Measurements from ENCODE around the gene BHLHE23.
A peak's percentile ranks its signal among the peaks of the same experiment; 100 is the strongest.

Gene BHLHE23

DNA sequence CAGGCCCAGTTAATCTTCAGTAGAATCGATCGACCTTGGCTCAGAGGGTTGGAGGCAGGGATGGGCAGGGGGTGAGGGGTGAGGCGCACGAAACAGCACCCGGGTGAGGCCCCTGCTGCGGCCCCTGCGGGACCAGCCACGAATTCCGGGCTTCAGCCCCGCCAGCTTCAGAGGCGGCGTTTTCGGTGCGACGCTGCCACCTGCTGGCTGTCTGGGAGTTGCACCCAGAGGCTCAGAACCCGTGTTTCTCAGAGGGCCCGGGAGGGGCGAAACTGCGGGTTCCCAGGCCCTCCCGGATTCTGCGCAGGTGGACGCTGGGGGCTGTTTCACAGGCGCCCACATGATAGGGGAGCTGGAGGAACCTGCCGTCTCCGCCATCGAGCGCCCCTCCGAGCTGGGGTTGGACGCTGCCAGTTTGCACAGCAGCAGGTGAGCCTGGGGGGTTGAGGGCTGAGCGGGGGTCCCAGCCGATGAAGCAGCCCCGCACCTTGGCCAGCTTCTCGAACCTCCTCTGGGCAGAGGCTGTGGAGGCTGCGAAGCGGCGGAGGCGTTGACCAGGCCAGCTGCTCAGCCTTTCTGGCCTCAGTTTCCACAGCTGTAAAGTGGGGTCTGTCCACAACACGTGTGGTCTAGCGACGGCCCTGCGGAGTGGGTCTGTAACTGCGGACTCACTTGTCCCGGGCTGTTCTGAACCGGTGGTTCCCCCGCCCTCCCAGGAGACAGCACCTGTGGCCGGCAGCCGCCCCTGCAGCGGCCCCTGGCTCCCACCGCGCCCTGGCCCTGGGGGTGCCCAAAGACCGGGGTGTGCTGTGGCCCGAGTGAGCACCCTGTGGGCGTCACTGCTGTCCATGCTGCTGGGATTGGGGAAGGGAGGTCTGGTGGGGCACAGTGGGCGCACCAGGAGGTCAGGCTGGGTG, 2.5 kb upstream of the BHLHE23 start:
- peak; percentile 74 for DNase-seq (ENCODE audit: low spot score)

DNA sequence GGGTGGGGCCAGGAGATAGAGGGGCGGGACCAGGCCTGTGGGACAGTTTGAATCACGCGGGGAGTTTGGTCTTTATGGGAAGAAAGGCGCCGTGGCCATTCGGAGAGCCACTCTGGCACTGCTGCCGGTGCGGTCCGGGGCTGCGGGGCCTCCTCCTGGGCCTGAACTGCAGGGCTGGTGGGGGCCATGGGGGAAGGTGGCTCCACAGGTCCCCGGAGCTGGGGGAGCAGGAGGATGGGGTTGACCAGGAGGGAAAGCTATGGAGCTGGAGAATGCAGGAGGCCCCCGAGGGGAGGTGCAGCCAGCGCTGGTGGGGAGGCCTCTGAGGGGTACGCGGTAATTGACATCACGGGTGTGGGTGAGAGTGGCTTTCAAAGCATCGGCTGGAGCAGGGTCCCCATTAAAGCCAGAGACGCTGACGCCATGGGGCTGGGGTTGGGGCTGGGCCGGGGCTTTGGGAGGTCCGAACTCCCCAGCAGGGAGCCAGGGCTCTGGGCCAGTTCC, 1.8 kb upstream of the BHLHE23 start:
- DNase-seq (ENCODE audit: low spot score): no peak

DNA sequence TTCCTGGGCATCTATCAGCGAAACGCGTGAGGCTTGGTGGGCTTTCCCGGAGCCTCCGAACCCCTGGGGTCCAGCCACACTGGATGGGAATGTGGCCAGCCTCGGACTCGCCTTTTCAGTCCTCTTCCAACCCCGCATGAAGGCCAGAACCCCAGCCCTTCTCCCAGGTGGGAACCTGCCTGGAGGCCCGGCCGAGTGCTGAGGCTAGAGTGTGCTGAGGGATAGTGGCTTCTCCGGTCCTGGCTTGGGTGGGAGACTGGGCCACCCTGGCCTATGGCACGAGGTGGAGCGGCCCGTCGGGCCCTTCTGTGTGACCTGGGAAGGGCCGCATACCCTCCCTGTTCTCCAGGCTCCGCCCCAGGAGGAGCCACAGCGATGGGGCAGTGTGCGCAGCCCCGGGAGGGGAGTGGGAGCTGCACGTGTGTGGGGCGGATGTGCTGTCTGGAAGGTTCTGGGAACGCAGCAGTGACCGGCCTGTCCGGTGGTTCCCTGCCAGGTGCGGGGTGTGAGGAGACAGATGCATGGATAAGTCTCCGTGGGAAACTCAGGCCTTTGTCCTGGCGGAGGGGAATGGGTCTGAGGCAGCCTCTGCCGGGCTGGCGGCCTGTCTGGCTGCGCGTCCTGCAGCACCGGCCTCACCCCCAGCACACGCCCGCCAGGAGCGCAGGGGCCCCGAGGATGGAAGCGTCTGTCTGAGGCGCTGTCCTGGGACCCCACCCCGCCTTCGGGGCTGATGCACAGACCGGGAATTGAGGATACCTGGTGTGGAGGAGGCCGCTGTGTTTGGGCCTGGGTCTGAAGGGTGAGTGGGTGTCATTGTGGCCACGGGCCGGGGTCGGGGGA, 1.1 kb upstream of the BHLHE23 start:
- DNase-seq (ENCODE audit: low spot score): no peak

DNA sequence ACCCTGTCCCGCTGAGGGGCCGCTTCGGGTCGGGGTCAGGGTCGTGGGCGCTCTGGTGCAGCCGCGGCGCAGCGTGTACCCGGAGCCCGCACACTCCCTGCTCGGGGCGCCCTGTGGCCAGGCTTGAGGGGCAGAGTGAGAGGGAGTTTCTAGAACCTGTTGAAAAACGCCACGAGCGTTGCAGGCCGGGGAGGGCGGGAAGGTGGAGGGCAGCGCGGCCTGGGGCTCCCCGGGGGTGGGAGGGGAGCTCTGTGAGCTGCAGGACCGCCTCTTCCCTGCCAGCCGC, 539 bp upstream of the BHLHE23 start:
- DNase-seq (ENCODE audit: low spot score): no peak

DNA sequence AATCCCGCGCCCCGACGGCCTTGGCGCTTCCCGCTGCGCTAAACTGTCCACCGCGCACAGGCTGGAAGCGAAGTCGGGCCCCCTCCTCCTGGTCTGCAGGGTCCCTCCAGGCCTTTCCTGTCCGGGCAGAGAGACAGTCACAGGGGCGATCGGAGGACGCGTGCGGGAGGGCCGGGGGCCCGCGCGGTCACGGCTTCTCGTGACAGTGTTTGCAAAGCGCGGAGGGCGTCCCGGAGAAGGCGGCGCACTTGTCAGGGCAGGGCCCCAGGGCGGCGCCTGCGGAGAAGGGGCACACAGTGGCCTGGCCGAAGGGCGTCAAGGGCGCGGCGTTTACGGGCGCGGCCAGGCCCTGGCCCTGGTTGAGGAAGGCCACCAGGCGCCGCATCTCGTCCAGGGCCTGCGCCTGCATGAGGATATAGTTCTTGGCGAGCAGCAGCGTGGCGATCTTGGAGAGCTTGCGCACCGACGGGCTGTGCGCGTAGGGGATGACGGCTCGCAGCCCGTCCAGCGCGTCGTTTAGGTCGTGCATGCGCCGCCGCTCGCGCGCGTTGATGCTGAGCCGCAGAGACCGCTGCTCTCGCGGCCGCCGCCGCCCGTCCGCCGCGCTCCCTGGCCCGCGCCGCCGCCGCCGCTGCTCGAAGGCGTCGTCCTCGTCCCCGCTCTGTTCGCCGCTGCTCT, 763 bp downstream of the BHLHE23 start:
- DNase-seq (ENCODE audit: low spot score): no peak

DNA sequence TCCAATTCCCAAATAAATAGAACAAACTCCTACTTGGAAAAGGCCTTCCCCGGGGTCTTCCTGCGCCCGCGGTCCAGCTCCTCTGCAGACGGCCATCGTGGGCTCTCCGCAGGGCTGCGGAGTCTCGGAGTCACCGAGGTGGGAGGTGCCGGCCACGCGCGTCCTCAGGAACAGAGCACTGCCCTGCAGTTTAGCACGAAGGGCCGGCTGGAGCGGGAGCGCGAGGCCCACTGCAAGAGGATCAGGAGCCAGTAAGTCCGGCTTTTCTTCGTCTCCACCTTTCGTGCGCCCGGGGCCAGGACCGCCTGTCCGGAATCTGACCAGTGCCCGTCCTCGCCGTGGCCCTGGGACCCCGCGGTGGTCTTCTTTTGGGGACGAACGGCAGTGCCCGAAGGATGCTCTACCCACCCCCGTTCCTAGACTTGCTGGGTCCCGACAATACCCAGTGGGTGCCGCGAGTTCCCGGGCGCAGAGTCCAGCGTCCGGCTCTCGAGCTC, 1.4 kb downstream of the BHLHE23 start:
- no peak for DNase-seq (ENCODE audit: low spot score)

DNA sequence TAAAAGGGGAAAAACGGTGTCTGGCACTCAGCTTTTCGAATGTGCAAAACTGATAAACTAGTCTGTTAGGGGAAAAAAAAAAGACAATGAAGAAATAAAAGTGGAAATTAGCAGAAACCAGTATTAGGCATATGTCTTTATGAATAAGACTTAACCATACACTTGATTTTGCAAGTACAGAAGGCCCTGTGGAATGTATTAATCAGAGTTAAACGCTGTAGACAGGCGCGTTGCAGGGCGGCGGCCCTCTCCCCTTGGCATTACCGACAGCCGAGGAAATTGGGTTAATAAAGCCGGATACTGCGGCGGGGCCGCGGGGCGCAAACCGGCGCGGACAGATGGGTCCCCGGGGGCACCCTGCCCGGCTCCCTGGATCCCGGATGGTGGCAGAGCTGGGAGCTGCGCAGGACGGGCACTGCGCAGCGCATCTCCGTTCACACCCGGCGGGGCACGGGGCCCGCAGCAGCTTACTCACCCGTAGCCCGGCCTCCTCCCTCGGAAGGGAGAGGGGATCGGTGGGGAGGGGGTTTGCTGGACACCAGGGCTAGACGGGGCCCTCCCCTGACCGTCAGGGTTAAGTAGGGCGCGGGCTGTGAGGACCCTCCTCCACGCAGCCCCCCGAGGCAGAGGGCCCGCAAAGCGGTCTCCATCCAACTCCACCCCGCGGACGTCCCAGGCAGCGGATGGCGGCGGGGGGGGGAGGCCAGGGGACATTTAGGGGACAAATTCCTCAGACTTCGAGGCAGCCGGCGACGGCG, 2.0 kb downstream of the BHLHE23 start:
- no peak for DNase-seq (ENCODE audit: low spot score)

DNA sequence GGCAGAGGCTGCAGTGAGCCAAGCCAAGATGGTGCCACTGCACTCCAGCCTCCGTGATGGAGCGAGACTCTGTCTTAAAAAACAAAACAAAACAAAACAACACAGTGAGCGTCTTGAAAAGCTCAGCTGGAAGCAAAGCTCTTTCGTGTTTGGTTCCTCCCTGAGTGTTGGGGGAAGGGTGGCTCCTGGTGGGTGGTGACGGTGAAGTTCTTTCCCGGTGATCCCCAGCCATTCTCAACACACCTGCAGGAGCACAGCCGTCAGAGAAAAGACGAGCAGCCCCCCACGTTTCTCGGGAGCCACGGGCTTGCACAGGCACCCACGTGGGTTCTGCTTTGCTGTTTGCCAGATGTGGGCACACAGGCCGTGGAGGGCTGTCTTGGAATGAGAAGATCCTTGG, 3.2 kb downstream of the BHLHE23 start:
- DNase-seq (ENCODE audit: low spot score): no peak

DNA sequence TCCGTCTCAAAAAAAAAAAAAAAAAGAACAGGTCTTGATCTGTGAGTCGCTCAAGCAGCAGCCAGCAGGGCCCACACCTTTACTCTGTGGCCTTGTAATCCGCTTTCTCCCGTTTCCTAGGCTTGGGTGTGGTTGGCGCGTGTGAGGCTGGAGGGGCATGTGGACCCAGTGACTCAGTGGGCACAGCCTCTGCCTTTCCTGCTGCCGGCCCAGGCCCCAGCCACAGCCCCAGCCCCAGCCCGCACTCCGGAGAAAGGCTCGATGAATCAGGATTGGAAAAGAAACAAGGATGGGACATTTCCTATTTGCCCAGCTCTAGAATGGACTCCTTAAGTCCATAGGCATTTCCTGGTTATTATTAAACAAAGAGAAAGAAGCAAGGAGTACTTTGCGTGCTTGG, 4.3 kb downstream of the BHLHE23 start:
- no peak for DNase-seq (ENCODE audit: low spot score)

DNA sequence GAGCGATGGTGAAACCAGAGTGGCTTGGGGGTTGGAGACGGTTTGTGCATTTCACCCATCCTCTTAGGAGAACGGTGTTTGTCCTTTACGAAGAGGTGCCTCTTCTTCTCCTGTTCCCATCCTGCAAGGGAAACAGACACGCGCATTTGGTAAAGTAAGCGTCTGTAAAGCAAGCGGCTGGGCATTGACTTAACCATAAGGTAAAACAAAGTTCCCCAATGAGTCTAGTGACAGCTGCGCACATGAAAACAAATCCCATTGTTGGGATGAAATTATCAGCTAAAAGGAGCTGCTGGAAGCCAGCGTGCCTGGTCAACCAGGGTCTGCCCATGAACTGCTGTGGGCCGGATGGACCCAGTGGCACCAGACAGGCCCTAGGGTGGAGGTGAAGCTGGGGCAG, 5.8 kb downstream of the BHLHE23 start:
- no peak for DNase-seq (ENCODE audit: low spot score)

DNA sequence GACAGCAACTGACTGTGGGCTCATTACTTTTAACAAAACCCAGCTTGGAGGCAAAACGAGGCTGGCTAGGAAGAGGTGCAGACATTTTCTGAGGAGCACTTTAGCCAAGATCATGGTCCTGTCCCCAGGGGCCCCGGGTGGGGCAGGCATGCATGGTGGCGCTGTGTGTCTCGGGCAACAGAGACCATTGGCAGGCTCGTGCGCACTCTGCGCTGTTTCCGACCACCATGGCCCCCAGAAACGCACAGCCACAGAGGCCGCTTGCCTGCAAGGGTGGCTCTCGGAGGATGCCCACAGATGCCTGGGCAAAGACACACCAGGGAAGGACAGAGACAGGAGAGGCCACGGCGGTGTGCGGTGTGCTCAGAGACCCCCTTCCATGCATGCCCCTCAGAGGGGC, 6.7 kb downstream of the BHLHE23 start:
- no peak for DNase-seq (ENCODE audit: low spot score)

DNA sequence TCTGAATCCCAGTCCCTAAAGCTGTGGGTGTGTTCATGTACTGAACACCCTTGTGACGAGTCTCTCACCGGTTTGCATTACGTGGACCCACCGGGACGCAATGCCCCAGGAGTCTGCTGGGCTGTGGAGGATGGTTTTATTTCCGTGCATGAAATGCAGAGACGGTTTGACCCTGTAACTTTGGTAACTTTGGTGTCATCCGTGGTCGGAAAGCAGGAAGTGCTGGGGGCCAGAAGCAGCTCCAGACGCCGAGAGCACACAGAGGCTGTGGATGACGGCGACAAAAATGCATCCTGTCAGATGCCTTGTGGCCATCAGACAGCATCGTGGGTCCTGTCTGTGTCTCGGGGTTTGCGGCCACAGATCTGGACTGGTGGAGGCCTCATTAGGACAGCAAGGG, 7.2 kb downstream of the BHLHE23 start:
- no peak for DNase-seq (ENCODE audit: low spot score)

DNA sequence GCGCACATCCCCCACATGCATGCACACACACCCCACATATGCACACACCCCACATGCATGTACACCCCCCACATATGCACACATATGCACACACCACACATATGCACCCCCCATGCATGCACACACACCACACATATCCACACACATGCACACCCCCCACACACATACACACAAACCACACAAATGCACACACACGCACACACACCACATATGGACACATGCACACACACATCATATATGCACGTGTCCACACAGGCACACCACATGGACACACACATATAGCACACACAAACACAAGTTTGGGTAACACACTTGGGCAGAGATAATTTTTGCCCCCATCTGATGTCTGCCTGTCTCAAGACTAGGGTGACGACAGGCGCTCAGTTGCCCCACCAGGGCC, 8.3 kb downstream of the BHLHE23 start:
- DNase-seq (ENCODE audit: low spot score): no peak

DNA sequence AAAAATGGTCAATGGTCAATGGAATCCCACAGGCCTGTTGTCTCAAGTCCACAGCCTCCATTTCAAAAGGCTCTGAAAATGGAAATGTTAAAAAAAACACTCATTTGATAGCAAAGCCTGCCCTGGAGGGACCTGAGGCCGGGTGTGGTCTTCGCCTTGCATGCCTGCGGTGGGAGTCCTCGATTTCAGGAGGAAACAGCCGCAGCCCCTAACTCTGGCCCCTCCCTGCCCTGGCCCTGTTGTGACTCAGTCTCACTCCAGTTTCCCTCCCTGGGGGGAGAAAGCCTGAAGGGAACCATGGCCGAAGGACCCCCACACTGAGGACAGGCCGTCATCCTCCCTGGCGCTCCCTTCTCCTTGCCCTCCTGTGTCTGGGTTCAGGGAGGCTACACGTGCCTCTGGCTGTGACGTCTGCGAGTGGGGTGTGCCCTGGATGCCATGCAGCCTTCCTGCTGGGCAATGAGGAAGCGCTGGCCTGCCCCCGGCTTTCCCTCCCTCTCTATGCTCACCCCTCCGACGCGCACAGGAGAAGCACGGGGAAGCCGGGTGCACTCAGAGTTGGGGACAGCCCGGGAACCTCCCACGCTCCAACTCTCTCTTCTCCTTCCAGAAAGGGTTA, 9.2 kb downstream of the BHLHE23 start:
- DNase-seq (ENCODE audit: low spot score): no peak

DNA sequence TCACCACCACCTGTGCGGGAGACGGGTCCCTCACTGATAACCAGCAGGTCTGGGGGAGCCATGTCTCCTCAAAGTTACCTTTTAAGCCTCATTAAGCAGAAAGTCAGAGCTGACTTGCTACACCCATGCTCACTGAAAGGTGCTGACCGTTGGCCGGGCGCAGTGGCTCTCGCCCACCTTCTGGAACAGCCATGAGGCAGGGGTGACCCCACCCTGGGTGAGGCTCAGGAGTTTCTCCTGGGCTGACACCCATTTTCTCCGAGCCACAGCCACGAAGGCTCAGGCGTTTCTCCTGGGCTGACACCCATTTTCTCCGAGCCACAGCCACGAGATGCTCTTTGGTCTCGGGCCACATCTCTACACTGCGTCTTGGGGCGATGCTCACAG, 10.2 kb downstream of the BHLHE23 start:
- DNase-seq (ENCODE audit: low spot score): no peak

DNA sequence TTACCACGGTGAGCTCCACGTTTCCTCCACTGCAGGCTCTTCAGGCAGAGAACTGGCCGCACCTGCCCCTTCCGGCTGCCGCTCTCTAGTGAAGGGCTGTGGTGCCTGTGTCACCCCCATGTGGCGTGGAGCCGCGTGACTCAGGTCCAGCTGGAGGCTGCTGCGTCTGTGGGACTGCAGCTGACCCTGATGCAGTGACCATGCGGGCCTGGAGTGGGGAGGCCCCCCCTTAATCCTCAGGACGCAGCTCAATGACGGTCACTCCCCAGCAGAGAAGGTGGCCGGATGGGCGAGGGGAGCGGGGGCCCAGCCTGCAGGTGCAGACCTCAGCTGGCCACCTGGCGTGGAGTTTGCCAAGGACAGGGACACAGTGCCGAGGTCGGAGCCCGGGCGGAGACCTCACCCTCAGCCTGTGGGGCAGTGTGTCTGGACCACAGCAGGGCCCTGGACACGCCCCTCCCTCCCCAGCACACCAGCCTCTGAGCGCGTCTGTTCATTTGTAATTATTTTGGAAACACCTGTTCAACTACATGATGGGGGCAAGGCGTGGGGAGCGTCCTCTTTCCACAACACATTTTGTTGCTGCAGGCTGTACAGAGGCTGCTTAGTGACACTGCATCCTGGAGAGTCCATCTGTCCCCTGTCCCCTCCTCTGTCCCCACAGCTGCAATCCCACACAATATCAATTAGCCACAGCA, 10.7 kb downstream of the BHLHE23 start:
- no peak for DNase-seq (ENCODE audit: low spot score)

DNA sequence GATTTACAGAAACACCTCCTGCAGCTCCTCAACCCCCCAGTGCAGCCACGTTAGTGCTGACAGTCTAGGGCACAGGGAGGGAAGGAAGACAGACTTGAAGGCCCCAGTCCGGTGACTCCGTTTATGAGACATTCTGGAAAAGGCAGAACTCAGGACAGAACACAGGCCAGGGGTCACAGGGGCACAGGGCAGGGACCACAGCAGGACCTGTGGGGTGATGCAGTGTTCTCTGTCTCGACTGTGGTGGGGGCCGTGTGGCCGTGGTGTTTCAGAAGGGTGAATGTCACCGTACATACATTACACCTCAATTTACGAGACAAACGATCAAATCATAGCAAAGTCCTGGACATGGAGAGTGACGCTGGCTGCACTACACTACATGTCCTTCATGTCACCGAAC, 11.3 kb downstream of the BHLHE23 start:
- DNase-seq (ENCODE audit: low spot score): no peak

DNA sequence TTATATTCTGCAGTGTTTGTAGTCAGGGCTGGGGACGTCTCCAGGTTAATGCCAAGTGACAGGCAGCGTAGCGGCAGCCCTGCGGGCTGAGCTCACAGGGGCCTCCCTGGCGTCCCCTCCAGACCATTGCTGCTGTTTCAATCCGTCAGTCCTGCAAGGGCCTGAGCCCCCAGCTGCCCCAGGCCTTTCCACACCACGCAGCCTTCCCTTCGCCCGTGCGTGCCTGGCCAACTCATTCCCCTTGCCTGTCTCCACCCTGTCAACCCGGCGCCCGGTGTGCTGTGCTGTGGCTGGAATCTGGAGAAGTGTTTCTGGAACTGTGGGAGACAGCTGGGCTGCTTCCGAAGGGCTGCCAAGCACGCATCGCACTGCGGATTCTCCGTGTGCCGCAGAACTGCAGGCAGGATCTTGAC, 11.9 kb downstream of the BHLHE23 start:
- no peak for DNase-seq (ENCODE audit: low spot score)

DNA sequence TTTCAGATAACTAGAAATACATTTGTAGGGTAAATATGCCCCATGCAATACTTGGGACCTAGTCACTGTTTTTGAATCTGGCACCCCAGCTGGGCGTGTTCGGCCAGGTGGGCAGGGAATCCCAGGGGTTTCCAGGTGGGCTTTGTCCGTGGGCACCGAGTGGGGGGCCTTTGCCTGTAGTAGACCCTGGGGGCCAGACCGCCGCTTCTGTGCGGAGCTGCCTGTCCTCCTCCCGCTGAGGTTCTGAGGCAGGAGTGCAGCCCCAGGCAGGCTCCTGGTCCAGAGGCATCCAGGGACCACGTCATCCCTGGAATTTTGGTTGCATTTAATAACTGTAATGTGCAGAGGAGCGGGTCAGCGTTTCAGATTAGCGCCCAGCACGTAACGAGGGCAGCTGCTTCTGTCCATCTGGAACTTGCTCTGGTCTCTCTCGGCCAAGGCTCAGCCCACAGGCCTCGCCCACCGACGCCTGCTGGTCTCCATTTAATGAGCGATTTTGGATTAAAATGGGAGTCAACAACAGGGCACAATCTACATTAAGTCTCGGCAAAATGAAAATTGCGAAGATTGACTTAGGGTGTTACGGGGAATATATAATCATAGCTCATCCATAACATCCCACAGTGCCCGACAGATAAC, 12.8 kb downstream of the BHLHE23 start:
- no peak for DNase-seq (ENCODE audit: low spot score)

DNA sequence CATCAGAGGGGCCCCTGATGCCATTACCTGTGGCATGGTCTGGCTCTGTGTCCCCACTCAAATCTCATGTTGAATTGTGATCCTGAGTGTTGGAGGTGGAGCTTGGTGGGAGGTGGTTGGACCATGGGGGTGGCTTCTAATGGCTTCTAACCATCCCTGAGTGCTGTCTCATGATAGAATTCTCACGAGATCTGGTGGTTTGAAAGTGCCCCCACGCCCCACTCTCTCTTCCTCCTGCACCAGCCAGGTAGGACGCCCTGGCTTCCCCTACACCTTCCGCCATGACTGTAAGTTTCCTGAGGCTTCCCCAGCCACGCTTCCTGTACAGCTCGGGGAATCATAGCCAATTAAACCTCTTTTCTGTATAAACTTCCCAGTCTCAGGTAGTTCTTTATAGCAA, 14.9 kb downstream of the BHLHE23 start:
- DNase-seq (ENCODE audit: low spot score): no peak
